ENCODE results near the gene WWC2.

GRCh38 chr4:183333202-183333601 lies 234.1 kb downstream of the WWC2 start:
- TF ChIP-seq ZNF274 (IDR thresholded peaks at IDR 0.05; ENCODE audit: low read depth, low read length) (no peak), SP1 (IDR thresholded peaks at IDR 0.05; ENCODE audit: low read depth) (no peak), CEBPB (IDR thresholded peaks at IDR 0.05; ENCODE audit: low read depth) (no peak), POLR2A (IDR thresholded peaks at IDR 0.05; ENCODE audit: borderline replicate concordance, extremely low read depth, insufficient read depth, insufficient read length) (no peak), POLR2AphosphoS5 (IDR thresholded peaks at IDR 0.05; ENCODE audit: low read depth, low read length) (no peak), EZH2 (IDR thresholded peaks at IDR 0.05) (no peak), EGR1 (IDR thresholded peaks at IDR 0.05; ENCODE audit: low read depth) (no peak), ATF3 (IDR thresholded peaks at IDR 0.05) (no peak), ZFX (IDR thresholded peaks at IDR 0.05) (no peak)
- TF ChIP-seq, protein P1, sequence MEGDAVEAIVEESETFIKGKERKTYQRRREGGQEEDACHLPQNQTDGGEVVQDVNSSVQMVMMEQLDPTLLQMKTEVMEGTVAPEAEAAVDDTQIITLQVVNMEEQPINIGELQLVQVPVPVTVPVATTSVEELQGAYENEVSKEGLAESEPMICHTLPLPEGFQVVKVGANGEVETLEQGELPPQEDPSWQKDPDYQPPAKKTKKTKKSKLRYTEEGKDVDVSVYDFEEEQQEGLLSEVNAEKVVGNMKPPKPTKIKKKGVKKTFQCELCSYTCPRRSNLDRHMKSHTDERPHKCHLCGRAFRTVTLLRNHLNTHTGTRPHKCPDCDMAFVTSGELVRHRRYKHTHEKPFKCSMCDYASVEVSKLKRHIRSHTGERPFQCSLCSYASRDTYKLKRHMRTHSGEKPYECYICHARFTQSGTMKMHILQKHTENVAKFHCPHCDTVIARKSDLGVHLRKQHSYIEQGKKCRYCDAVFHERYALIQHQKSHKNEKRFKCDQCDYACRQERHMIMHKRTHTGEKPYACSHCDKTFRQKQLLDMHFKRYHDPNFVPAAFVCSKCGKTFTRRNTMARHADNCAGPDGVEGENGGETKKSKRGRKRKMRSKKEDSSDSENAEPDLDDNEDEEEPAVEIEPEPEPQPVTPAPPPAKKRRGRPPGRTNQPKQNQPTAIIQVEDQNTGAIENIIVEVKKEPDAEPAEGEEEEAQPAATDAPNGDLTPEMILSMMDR (IDR thresholded peaks at IDR 0.05 in 2 of 3, conservative IDR thresholded peaks at IDR 0.05 in 1 of 3; ENCODE audit: borderline replicate concordance in 1 of 3, insufficient read depth in 1 of 3, low read depth in 2 of 3, low read length in 2 of 3) = no peak
- TF ChIP-seq, protein P2, sequence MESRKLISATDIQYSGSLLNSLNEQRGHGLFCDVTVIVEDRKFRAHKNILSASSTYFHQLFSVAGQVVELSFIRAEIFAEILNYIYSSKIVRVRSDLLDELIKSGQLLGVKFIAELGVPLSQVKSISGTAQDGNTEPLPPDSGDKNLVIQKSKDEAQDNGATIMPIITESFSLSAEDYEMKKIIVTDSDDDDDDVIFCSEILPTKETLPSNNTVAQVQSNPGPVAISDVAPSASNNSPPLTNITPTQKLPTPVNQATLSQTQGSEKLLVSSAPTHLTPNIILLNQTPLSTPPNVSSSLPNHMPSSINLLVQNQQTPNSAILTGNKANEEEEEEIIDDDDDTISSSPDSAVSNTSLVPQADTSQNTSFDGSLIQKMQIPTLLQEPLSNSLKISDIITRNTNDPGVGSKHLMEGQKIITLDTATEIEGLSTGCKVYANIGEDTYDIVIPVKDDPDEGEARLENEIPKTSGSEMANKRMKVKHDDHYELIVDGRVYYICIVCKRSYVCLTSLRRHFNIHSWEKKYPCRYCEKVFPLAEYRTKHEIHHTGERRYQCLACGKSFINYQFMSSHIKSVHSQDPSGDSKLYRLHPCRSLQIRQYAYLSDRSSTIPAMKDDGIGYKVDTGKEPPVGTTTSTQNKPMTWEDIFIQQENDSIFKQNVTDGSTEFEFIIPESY (IDR thresholded peaks at IDR 0.05; ENCODE audit: extremely low read depth, insufficient replicate concordance, low read length) = no peak
